Activated T-cell treated with anti-CD3 and anti-CD28 coated beads, Interleukin-2, amount 50 U/mL, for 24 hours (primary cell): ENCODE results near the gene ASXL2.

Experiments
- DNase-seq: peaks from one replicate; pipeline ENCODE4 v3.0.0-alpha.2; 2020
- H3K27ac Mint-ChIP-seq: 2 replicates; pipeline ENCODE4 v1.8.0; 2020; ENCODE audit warnings: mild to moderate bottlenecking, mixed read lengths
- H3K27me3 Mint-ChIP-seq: 2 replicates; pipeline ENCODE4 v1.8.0; 2020; ENCODE audit warnings: mixed read lengths
- H3K36me3 Mint-ChIP-seq: 2 replicates; pipeline ENCODE4 v1.8.0; 2020; ENCODE audit warnings: low read depth, mixed read lengths
- H3K4me1 Mint-ChIP-seq: 2 replicates; pipeline ENCODE4 v1.8.0; 2020; ENCODE audit warnings: low read depth, mixed read lengths
- H3K4me3 Mint-ChIP-seq: 2 replicates; pipeline ENCODE4 v1.8.0; 2020; ENCODE audit warnings: mild to moderate bottlenecking, moderate library complexity, mixed read lengths
- H3K9me3 Mint-ChIP-seq: 2 replicates; pipeline ENCODE4 v1.8.0; 2020; ENCODE audit warnings: mixed read lengths

ASXL2 gene

GRCh38 chr2:25816249-25816648, 62.0 kb downstream of the ASXL2 start:
- H3K4me3 Mint-ChIP-seq: no peak overlapping the region
- H3K27me3 Mint-ChIP-seq: no peaks in the 10 kb centered on the region
- peaks cover 51% of the 10 kb centered on the region for H3K36me3 Mint-ChIP-seq
- peaks cover 75% of the 10 kb centered on the region for H3K4me1 Mint-ChIP-seq
- peak overlapping the region; percentile 91 for H3K27ac Mint-ChIP-seq
- H3K9me3 Mint-ChIP-seq: no peaks in the 10 kb centered on the region
- DNase-seq: no peak

GRCh38 chr2:25814681-25815080, 63.6 kb downstream of the ASXL2 start:
- H3K27me3 Mint-ChIP-seq: no peaks in the 10 kb centered on the region
- H3K9me3 Mint-ChIP-seq: no peaks in the 10 kb centered on the region
- no peak overlapping the region for H3K4me3 Mint-ChIP-seq
- H3K36me3 Mint-ChIP-seq: peaks cover 54% of the 10 kb centered on the region
- peak overlapping the region; percentile 91 for H3K27ac Mint-ChIP-seq
- H3K4me1 Mint-ChIP-seq: peaks cover 79% of the 10 kb centered on the region
- no peak for DNase-seq

- no peak for DNase-seq
- Mint-ChIP-seq H3K4me3 (no peak overlapping the region), H3K27ac (no peak overlapping the region), H3K9me3 (no peaks in the 10 kb centered on the region), H3K4me1 (peaks cover 67% of the 10 kb centered on the region), H3K27me3 (no peaks in the 10 kb centered on the region), H3K36me3 (peaks cover 49% of the 10 kb centered on the region)
Observed at GRCh38 chr2:25810428-25810827, 67.9 kb downstream of the ASXL2 start.

- Mint-ChIP-seq H3K36me3 (peaks cover 49% of the 10 kb centered on the region), H3K4me3 (no peak overlapping the region), H3K4me1 (peaks cover 63% of the 10 kb centered on the region), H3K27me3 (no peaks in the 10 kb centered on the region), H3K9me3 (no peaks in the 10 kb centered on the region), H3K27ac (no peak overlapping the region)
- DNase-seq: no peak
Observed at GRCh38 chr2:25809646-25810045, 68.6 kb downstream of the ASXL2 start.

- Mint-ChIP-seq H3K27ac (peak overlapping the region; percentile 68), H3K4me1 (peaks cover 66% of the 10 kb centered on the region), H3K36me3 (peaks cover 57% of the 10 kb centered on the region), H3K4me3 (no peak overlapping the region), H3K9me3 (no peaks in the 10 kb centered on the region), H3K27me3 (no peaks in the 10 kb centered on the region)
- DNase-seq: no peak
Observed at GRCh38 chr2:25808006-25808383, 70.3 kb downstream of the ASXL2 start.

- no peak overlapping the region for H3K4me3 Mint-ChIP-seq
- no peak for DNase-seq
- H3K27ac Mint-ChIP-seq: no peak overlapping the region
- peaks cover 67% of the 10 kb centered on the region for H3K4me1 Mint-ChIP-seq
- no peaks in the 10 kb centered on the region for H3K9me3 Mint-ChIP-seq
- H3K36me3 Mint-ChIP-seq: peaks cover 60% of the 10 kb centered on the region
- H3K27me3 Mint-ChIP-seq: no peaks in the 10 kb centered on the region
Observed at GRCh38 chr2:25806941-25807340, 71.3 kb downstream of the ASXL2 start.

GRCh38 chr2:25805987-25806386, 72.3 kb downstream of the ASXL2 start:
- Mint-ChIP-seq H3K27me3 (no peaks in the 10 kb centered on the region), H3K9me3 (no peaks in the 10 kb centered on the region), H3K4me1 (peaks cover 74% of the 10 kb centered on the region), H3K4me3 (no peak overlapping the region), H3K27ac (no peak overlapping the region), H3K36me3 (peaks cover 68% of the 10 kb centered on the region)
- DNase-seq: no peak

- Mint-ChIP-seq H3K4me3 (no peak overlapping the region), H3K4me1 (peaks cover 70% of the 10 kb centered on the region), H3K36me3 (peaks cover 66% of the 10 kb centered on the region), H3K9me3 (no peaks in the 10 kb centered on the region), H3K27me3 (no peaks in the 10 kb centered on the region), H3K27ac (peak overlapping the region; percentile 56)
- DNase-seq: no peak
Observed at GRCh38 chr2:25804338-25804737, 73.9 kb downstream of the ASXL2 start.

GRCh38 chr2:25799301-25799700, 79.0 kb downstream of the ASXL2 start:
- no peaks in the 10 kb centered on the region for H3K9me3 Mint-ChIP-seq
- no peak for DNase-seq
- H3K27me3 Mint-ChIP-seq: no peaks in the 10 kb centered on the region
- H3K4me1 Mint-ChIP-seq: peaks cover 85% of the 10 kb centered on the region
- H3K36me3 Mint-ChIP-seq: peaks cover 82% of the 10 kb centered on the region
- H3K27ac Mint-ChIP-seq: peak overlapping the region; percentile 90
- H3K4me3 Mint-ChIP-seq: no peak overlapping the region

- H3K36me3 Mint-ChIP-seq: peaks cover 79% of the 10 kb centered on the region
- peak overlapping the region; percentile 90 for H3K27ac Mint-ChIP-seq
- no peak for DNase-seq
- peaks cover 83% of the 10 kb centered on the region for H3K4me1 Mint-ChIP-seq
- H3K9me3 Mint-ChIP-seq: no peaks in the 10 kb centered on the region
- no peaks in the 10 kb centered on the region for H3K27me3 Mint-ChIP-seq
- H3K4me3 Mint-ChIP-seq: peak overlapping the region; percentile 18
Observed at GRCh38 chr2:25797620-25798488, 80.4 kb downstream of the ASXL2 start.

GRCh38 chr2:25794544-25795276, 83.6 kb downstream of the ASXL2 start:
- DNase-seq: no peak
- Mint-ChIP-seq H3K27ac (peak overlapping the region; percentile 92), H3K36me3 (peaks cover 77% of the 10 kb centered on the region), H3K4me1 (peaks cover 83% of the 10 kb centered on the region), H3K9me3 (no peaks in the 10 kb centered on the region), H3K27me3 (no peaks in the 10 kb centered on the region), H3K4me3 (peak overlapping the region; percentile 79)

GRCh38 chr2:25790074-25790790, 88.1 kb downstream of the ASXL2 start:
- no peak for DNase-seq
- no peaks in the 10 kb centered on the region for H3K27me3 Mint-ChIP-seq
- H3K4me3 Mint-ChIP-seq: peak overlapping the region; percentile 58
- H3K9me3 Mint-ChIP-seq: no peaks in the 10 kb centered on the region
- H3K36me3 Mint-ChIP-seq: peaks cover 61% of the 10 kb centered on the region
- peak overlapping the region; percentile 81 for H3K27ac Mint-ChIP-seq
- H3K4me1 Mint-ChIP-seq: peaks cover 65% of the 10 kb centered on the region

- Mint-ChIP-seq H3K36me3 (peaks cover 66% of the 10 kb centered on the region), H3K27ac (peak overlapping the region; percentile 42), H3K4me3 (peak overlapping the region; percentile 28), H3K9me3 (no peaks in the 10 kb centered on the region), H3K4me1 (peaks cover 50% of the 10 kb centered on the region), H3K27me3 (no peaks in the 10 kb centered on the region)
- DNase-seq: no peak
Observed at GRCh38 chr2:25788457-25788856, 89.8 kb downstream of the ASXL2 start.

GRCh38 chr2:25787020-25787419, 91.3 kb downstream of the ASXL2 start:
- H3K4me3 Mint-ChIP-seq: no peak overlapping the region
- peaks cover 47% of the 10 kb centered on the region for H3K4me1 Mint-ChIP-seq
- no peak for DNase-seq

More at GRCh38 chr2:25787020-25787419, 91.3 kb downstream of the ASXL2 start:
- Mint-ChIP-seq H3K9me3 (no peaks in the 10 kb centered on the region), H3K27ac (no peak overlapping the region), H3K27me3 (no peaks in the 10 kb centered on the region), H3K36me3 (peaks cover 67% of the 10 kb centered on the region)
